GM12892 (cell line): ENCODE measurements around the gene CALML5.

Experiments used
- POLR2A ChIP-seq: IDR thresholded peaks from 2 replicates; pipeline ENCODE4 v1.6.1; 2011; ENCODE audit warnings: low read depth, low read length, control low read depth
- POLR2AphosphoS5 ChIP-seq: IDR thresholded peaks from 2 replicates; pipeline ENCODE4 v1.6.1; 2011; ENCODE audit warnings: low read depth, low read length, control low read depth
- TAF1 ChIP-seq: IDR thresholded peaks from 2 replicates; pipeline ENCODE4 v1.6.1; 2011; ENCODE audit warnings: low read depth, mild to moderate bottlenecking, control low read depth, low read length, borderline replicate concordance

- TF ChIP-seq POLR2AphosphoS5 (no peak), POLR2A (no peak), TAF1 (no peak)
Observed at GRCh38 chr10:5497289-5497688, 2.1 kb downstream of the CALML5 start.
